GM12878 (cell line): ENCODE measurements around the gene PDZD8. TPM values are rescaled to one million over a fixed set of nuclear protein-coding genes. Genes with fewer than 3 reads are reported as not detected.

ENCODE experiments used
- ATAC-seq: fragments of 200-7000 bp; cut with Tn5 transposase; 3 replicates; pipeline ENCODE4 v1.9.1; 2020; ENCODE audit warnings: mild to moderate bottlenecking, moderate library complexity
- BruUV-seq: library from RNA; stranded (reverse); fragments of 400-500 nt; replicated peaks from 2 replicates; lab custom pipeline; 2021; lab: Mats Ljungman, UMichigan
- CTCF ChIA-PET: fragments of 300-600 bp; sonication (Branson Sonifier 250); formaldehyde crosslinking; extraction: SDS; loops from one replicate; lab custom pipeline; 2021; ENCODE audit warnings: inconsistent platforms; lab: Yijun Ruan, JAX
- POLR2A ChIA-PET: fragments of 350-600 bp; formaldehyde crosslinking; extraction: SDS; loops from one replicate; lab custom pipeline; 2021; ENCODE audit warnings: inconsistent platforms; lab: Charles Lee
- RAD21 ChIA-PET: fragments of 300-600 bp; sonication (Branson Sonifier 250); formaldehyde crosslinking; loops from one replicate; lab custom pipeline; 2023; ENCODE audit warnings: antibody characterized with exemption; ENCODE audit not compliant: unreplicated experiment; lab: Charles Lee
- SMC1A ChIA-PET: fragments of 300-600 bp; sonication (Branson Sonifier 250); formaldehyde crosslinking; loops from one replicate; lab custom pipeline; 2023; ENCODE audit not compliant: unreplicated experiment, uncharacterized antibody; lab: Charles Lee
- DNase-seq: peaks from one replicate; pipeline ENCODE4 v3.0.0-alpha.2; 2011; ENCODE audit warnings: low read depth, low spot score
- FAIRE-seq: peaks from 3 replicates; lab custom pipeline; 2011; peaks lifted over from hg19 to GRCh38; lab: Jason Lieb, UNC
- H2AFZ ChIP-seq: 2 replicates; pipeline ENCODE4 v1.6.0; 2011; ENCODE audit warnings: low read depth, low read length, control low read depth; ENCODE audit not compliant: control insufficient read depth
- H3K27ac ChIP-seq: 2 replicates; pipeline ENCODE4 v1.5.1; 2011; ENCODE audit warnings: control low read depth; ENCODE audit not compliant: control insufficient read depth, insufficient read depth
- H3K27me3 ChIP-seq, 2 experiments: replicated peaks in 1 of 2; 2 replicates each; pipeline versions ENCODE4 v1.6.0 to v1.6.1; 2011; ENCODE audit warnings: low read length in 1 of 2; ENCODE audit not compliant: control insufficient read depth in 2 of 2, insufficient read depth in 2 of 2
- H3K36me3 ChIP-seq, 2 experiments: 2 replicates each; pipeline ENCODE4 v1.5.1; 2011; ENCODE audit warnings: low read length in 1 of 2; ENCODE audit not compliant: control insufficient read depth in 2 of 2, insufficient read depth in 2 of 2
- H3K4me1 ChIP-seq: 2 replicates; pipeline ENCODE4 v1.6.1; 2011; ENCODE audit warnings: mild to moderate bottlenecking, low read length, moderate library complexity, mixed read lengths; ENCODE audit not compliant: control insufficient read depth, insufficient read depth
- H3K4me2 ChIP-seq: 2 replicates; pipeline ENCODE4 v1.6.0; 2011; ENCODE audit warnings: control low read depth; ENCODE audit not compliant: control insufficient read depth, insufficient read depth
- H3K4me3 ChIP-seq: fragments of 200-600 bp; sonication (generic); 2 replicates; pipeline ENCODE4 v1.5.1; 2016
- H3K79me2 ChIP-seq: 2 replicates; pipeline ENCODE4 v1.6.0; 2011; ENCODE audit warnings: low read length; ENCODE audit not compliant: control insufficient read depth, insufficient read depth
- H3K9ac ChIP-seq: 2 replicates; pipeline ENCODE4 v1.8.0; 2011; ENCODE audit warnings: low read length, control low read depth, mixed read lengths; ENCODE audit not compliant: control insufficient read depth, insufficient read depth
- H3K9me3 ChIP-seq: replicated peaks from 3 replicates; pipeline ENCODE4 v1.5.1; 2011; ENCODE audit warnings: mild to moderate bottlenecking, low read length; ENCODE audit not compliant: control insufficient read depth, insufficient read depth
- H4K20me1 ChIP-seq: 2 replicates; pipeline ENCODE4 v1.6.0; 2011; ENCODE audit not compliant: control insufficient read depth, insufficient read depth
- BRCA1 ChIP-seq: IDR thresholded peaks from 2 replicates; pipeline ENCODE4 v1.6.1; 2011; ENCODE audit warnings: low read depth, low read length, improper control_type of control experiment
- FOXK2 ChIP-seq: fragments of 450-650 bp; IDR thresholded peaks from 2 replicates; pipeline ENCODE4 v1.6.1; 2017; ENCODE audit warnings: mild to moderate bottlenecking, moderate library complexity
- HSF1 ChIP-seq: fragments of 150-350 bp; IDR thresholded peaks from 2 replicates; pipeline ENCODE4 v1.6.1; 2014; ENCODE audit warnings: mild to moderate bottlenecking, low read depth, low read length
- IKZF1 ChIP-seq: fragments of 450-650 bp; conservative IDR thresholded peaks from 2 replicates; pipeline ENCODE4 v1.6.1; 2017; ENCODE audit warnings: antibody characterized with exemption, mild to moderate bottlenecking
- NKRF ChIP-seq: fragments of 450-650 bp; conservative IDR thresholded peaks from 2 replicates; pipeline ENCODE4 v1.6.1; 2017; ENCODE audit warnings: mild to moderate bottlenecking, moderate library complexity
- PAX8 ChIP-seq: fragments of 450-650 bp; IDR thresholded peaks from 2 replicates; pipeline ENCODE4 v1.6.1; 2017; ENCODE audit warnings: mild to moderate bottlenecking, moderate library complexity
- PRDM15 ChIP-seq: fragments of 450-650 bp; formaldehyde crosslinking; IDR thresholded peaks from 2 replicates; pipeline ENCODE4 v1.4.0; 2020; ENCODE audit warnings: mild to moderate bottlenecking, moderate library complexity
- RFX5 ChIP-seq: IDR thresholded peaks from 2 replicates; pipeline ENCODE4 v1.6.1; 2011; ENCODE audit warnings: low read depth, low read length, improper control_type of control experiment
- SMAD5 ChIP-seq: IDR thresholded peaks from 2 replicates; pipeline ENCODE4 v1.6.1; 2016; ENCODE audit warnings: antibody characterized with exemption, low read depth
- SP1 ChIP-seq: IDR thresholded peaks from one replicate; pipeline ENCODE4 v1.6.1; 2011; ENCODE audit warnings: low read depth, low read length
- STAT3 ChIP-seq: IDR thresholded peaks from 2 replicates; pipeline ENCODE4 v1.6.1; 2011; ENCODE audit warnings: low read depth, low read length, improper control_type of control experiment
- SUPT20H ChIP-seq: IDR thresholded peaks from 2 replicates; pipeline ENCODE4 v1.6.1; 2011; ENCODE audit warnings: low read depth, mild to moderate bottlenecking, low read length, moderate library complexity, borderline replicate concordance; ENCODE audit not compliant: control insufficient read depth
- ZBTB33 ChIP-seq: fragments of 450-650 bp; IDR thresholded peaks from 2 replicates; pipeline ENCODE4 v1.6.1; 2017; ENCODE audit warnings: mild to moderate bottlenecking
- ZNF24 ChIP-seq: fragments of 450-650 bp; IDR thresholded peaks from 2 replicates; pipeline ENCODE4 v1.6.1; 2017; ENCODE audit warnings: antibody characterized with exemption, mild to moderate bottlenecking
- ZSCAN29 ChIP-seq: fragments of 450-650 bp; IDR thresholded peaks from 2 replicates; pipeline ENCODE4 v1.6.1; 2017; ENCODE audit warnings: mild to moderate bottlenecking, moderate library complexity
- WGBS: methylation state at CpG from one replicate; pipeline ENCODE4 v1.1.6; 2016; ENCODE audit warnings: low lambda C conversion rate; ENCODE audit not compliant: insufficient replicate concordance, insufficient coverage; ENCODE audit errors: missing lambda C conversion rate; 5-methylcytosine and 5-hydroxymethylcytosine counted together
- in situ Hi-C: fragments of 300-500 bp; cut with MboI; formaldehyde crosslinking; loops from 9 replicates; pipeline ENCODE4 v1.14.3; 2018; ENCODE audit warnings: mixed read lengths
- intact Hi-C: fragments of 100-400 bp; cut with micrococcal nuclease; formaldehyde crosslinking; loops from one replicate; pipeline ENCODE4 v1.14.2; 2022; ENCODE audit not compliant: unreplicated experiment
- polyA plus RNA-seq, 11 experiments: library from polyadenylated mRNA; depleted of rRNA in 4 of 11; unstranded in 6 of 11; stranded (reverse) in 5 of 11; fragments of >200 nt; fragmentation: Nextera tagmentation in 4 of 11; fragmentation: Illumina TruSeq in 1 of 11; extraction: Ambion mirVana in 4 of 11; extraction: Trizol in 1 of 11; gene quantifications; 1 replicate in 1 of 11; 2 replicates in 10 of 11; pipeline versions ENCODE4 v1.2.1 to v1.2.3, GENCODE V29; 2011 to 2016; ENCODE audit warnings: inconsistent platforms in 2 of 11, missing spikeins in 2 of 11, low read depth in 1 of 11
- total RNA-seq, 4 experiments: library from RNA; depleted of rRNA in 3 of 4; stranded (reverse); fragments of >200 nt in 3 of 4; fragmentation: Illumina TruSeq in 1 of 4; extraction: Trizol in 1 of 4; gene quantifications; 2 replicates each; pipeline versions ENCODE4 v1.2.1 to v1.2.3, GENCODE V29; 2013 to 2021

The PDZD8 gene
- total and polyA plus RNA-seq, 10 of the 15 experiments (the other 5 are each of a cell fraction or from before 2014, with no cell fraction given): 2.0 to 21.2 (median 6.7) TPM

- Histone ChIP-seq H3K9me3 (no peaks in the 10 kb centered on the region), H3K9ac (no peak overlapping the region), H3K4me2 (no peak overlapping the region), H2AFZ (no peak overlapping the region), H3K4me1 (no peaks in the 10 kb centered on the region), H3K27ac (no peak overlapping the region), H3K36me3 (no peaks in the 10 kb centered on the region), H4K20me1 (no peaks in the 10 kb centered on the region), H3K79me2 (no peaks in the 10 kb centered on the region), H3K4me3 (no peak overlapping the region), H3K27me3 (peaks cover 0 to 3% of the 10 kb centered on the region in 2 experiments; a peak in 1 of 4 replicates)
- TF ChIP-seq NKRF (no peak), ZNF24 (no peak), STAT3 (no peak), SP1 (no peak), ZBTB33 (no peak), PAX8 (no peak), ZSCAN29 (no peak), PRDM15 (CRISPR knock-in tag) (no peak), FOXK2 (no peak), SMAD5 (no peak), RFX5 (no peak), BRCA1 (no peak), HSF1 (no peak), IKZF1 (no peak), SUPT20H (no peak)
- ChIA-PET SMC1A (interaction anchor here (1.4 kb wide), 1 partner anchor 22 kb away, joined by 3 read pairs; no protein-coding TSS in a partner anchor), CTCF (no interaction called here), RAD21 (no interaction called here), POLR2A (no interaction called here)
- ATAC-seq (no peak; the same call in 2 of the 3 replicates), FAIRE-seq (no peak), DNase-seq (no peak)
- BruUV-seq: no TSS peak
- 37% methylated on average over 7 of the region's 7 CpGs for WGBS
- in situ Hi-C loops (no loop called here), intact Hi-C loops (no loop called here)
Measured at GRCh38 chr10:117262903-117263293, 112.3 kb downstream of the PDZD8 start.
